Sigmoid colon (tissue), 4 donors: ENCODE results near the gene LRRC34.

Experiments
- CTCF ChIP-seq, 4 experiments: fragments of 450-650 bp in 3 of 4; fragments of 200-600 bp in 1 of 4; IDR thresholded peaks; one replicate each; pipeline ENCODE4 v1.5.1; 2016 to 2019; ENCODE audit warnings: antibody characterized with exemption in 4 of 4, mild to moderate bottlenecking in 3 of 4, moderate library complexity in 2 of 4
- EP300 ChIP-seq, 4 donors: sonication (generic); formaldehyde crosslinking; IDR thresholded peaks; one replicate each; pipeline ENCODE4 v1.6.1; 2017; ENCODE audit warnings: antibody characterized with exemption in 4 of 4
- POLR2AphosphoS5 ChIP-seq, 4 donors: sonication (generic); formaldehyde crosslinking; IDR thresholded peaks; one replicate each; pipeline ENCODE4 v1.6.1; 2017; ENCODE audit warnings: antibody characterized with exemption in 4 of 4

GRCh38 chr3:169804681-169805080 lies 8.0 kb downstream of the LRRC34 start:
- no peak for TF ChIP-seq EP300 (IDR thresholded peaks at IDR 0.05)
- TF ChIP-seq POLR2AphosphoS5 (IDR thresholded peaks at IDR 0.05): no peak
- no peak for TF ChIP-seq CTCF (IDR thresholded peaks at IDR 0.05)
